ENCODE data around the gene GK. TPM values are rescaled to one million over a fixed set of nuclear protein-coding genes. Genes with fewer than 3 reads are reported as not detected.

GK gene
- total RNA-seq, 1 experiment from 2014 or later = 9.8 TPM

DNA sequence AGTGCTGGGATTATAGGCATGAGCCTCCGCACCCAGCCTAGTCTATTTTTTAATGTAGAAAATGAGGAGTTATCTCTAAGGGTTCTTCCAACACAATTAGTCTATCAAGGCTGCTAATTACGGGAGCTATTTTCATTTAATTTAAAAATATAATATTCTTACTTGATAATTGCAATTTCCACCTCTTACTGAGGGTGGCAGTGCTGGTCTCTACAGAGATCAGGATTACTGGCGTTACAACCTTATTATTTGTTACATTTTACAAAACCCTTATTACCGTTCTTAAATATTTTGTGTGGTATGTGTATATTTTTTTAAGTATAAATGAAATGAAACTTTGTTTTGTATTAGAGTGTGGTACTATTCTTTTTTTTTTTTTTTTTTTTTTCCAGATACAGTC is 17.6 kb upstream of the GK start:
- Histone ChIP-seq H3K18ac (ENCODE audit: insufficient read length, low read depth, low read length) (no peak overlapping the region), H2AK5ac (ENCODE audit: insufficient read length, low read length) (no peak overlapping the region), H4K91ac (ENCODE audit: insufficient read length, low read depth, low read length) (no peak overlapping the region), H3K14ac (ENCODE audit: insufficient read depth, low read length) (no peak overlapping the region), H3K56ac (ENCODE audit: insufficient read length, low read depth, low read length) (no peak overlapping the region), H3K23me2 (ENCODE audit: insufficient read length, low read depth, low read length, poor library complexity, severe bottlenecking) (no peaks in the 10 kb centered on the region), H4K20me1 (ENCODE audit: control insufficient read depth, insufficient read depth, insufficient read length) (no peaks in the 10 kb centered on the region), H3K27ac (ENCODE audit: insufficient read length, low read depth, low read length) (no peak overlapping the region), H2BK12ac (ENCODE audit: insufficient read length, low read depth, low read length) (no peak overlapping the region), H3K79me2 (ENCODE audit: insufficient read depth, low read length) (no peaks in the 10 kb centered on the region), H3K9ac (ENCODE audit: extremely low read depth, insufficient read length, low read length) (no peak overlapping the region), H3K27me3 (ENCODE audit: insufficient read depth, low read length) (no peaks in the 10 kb centered on the region), H4K8ac (replicated peaks; ENCODE audit: insufficient read length, low read depth, low read length) (no peak overlapping the region), H4K5ac (ENCODE audit: insufficient read length, low read depth, low read length) (no peak overlapping the region), H3K23ac (ENCODE audit: insufficient read length, low read depth, low read length) (no peak overlapping the region), H2BK15ac (ENCODE audit: low read depth, low read length) (no peak overlapping the region), H2BK5ac (ENCODE audit: insufficient read length, low read length) (no peak overlapping the region), H3K4me2 (ENCODE audit: insufficient read depth, insufficient read length, low read length) (no peak overlapping the region), H2AFZ (ENCODE audit: low read length) (no peak overlapping the region), H3K4me1 (ENCODE audit: insufficient read depth, low read length) (no peaks in the 10 kb centered on the region), H3K9me3 (ENCODE audit: control insufficient read depth, low read depth, low read length) (peaks cover 9% of the 10 kb centered on the region), H3K4ac (ENCODE audit: low read depth, low read length) (no peak overlapping the region), H2BK120ac (ENCODE audit: low read depth, low read length, poor library complexity, severe bottlenecking) (no peak overlapping the region), H3T11ph (ENCODE audit: low read length) (no peak overlapping the region), H2BK20ac (ENCODE audit: low read depth, low read length, poor library complexity, severe bottlenecking) (no peak overlapping the region), H3K79me1 (ENCODE audit: insufficient read depth, low read depth, low read length, poor library complexity, severe bottlenecking) (no peaks in the 10 kb centered on the region)
- WGBS (ENCODE audit: extremely low coverage, insufficient read length, low lambda C conversion rate) = no CpG with 5 or more reads among the region's 4 CpGs
- no peak overlapping the region for H3K4me3 Mint-ChIP-seq
- peaks cover 0 to 3% (median 0%) of the 10 kb centered on the region in 3 experiments; a peak in 4 of 7 replicates for H3K36me3 Mint-ChIP-seq (ENCODE audit: insufficient read depth in 1 of 3, low read depth in 3 of 3)
- no peak overlapping the region for H3K27ac Mint-ChIP-seq
- TF ChIP-seq, protein P1, sequence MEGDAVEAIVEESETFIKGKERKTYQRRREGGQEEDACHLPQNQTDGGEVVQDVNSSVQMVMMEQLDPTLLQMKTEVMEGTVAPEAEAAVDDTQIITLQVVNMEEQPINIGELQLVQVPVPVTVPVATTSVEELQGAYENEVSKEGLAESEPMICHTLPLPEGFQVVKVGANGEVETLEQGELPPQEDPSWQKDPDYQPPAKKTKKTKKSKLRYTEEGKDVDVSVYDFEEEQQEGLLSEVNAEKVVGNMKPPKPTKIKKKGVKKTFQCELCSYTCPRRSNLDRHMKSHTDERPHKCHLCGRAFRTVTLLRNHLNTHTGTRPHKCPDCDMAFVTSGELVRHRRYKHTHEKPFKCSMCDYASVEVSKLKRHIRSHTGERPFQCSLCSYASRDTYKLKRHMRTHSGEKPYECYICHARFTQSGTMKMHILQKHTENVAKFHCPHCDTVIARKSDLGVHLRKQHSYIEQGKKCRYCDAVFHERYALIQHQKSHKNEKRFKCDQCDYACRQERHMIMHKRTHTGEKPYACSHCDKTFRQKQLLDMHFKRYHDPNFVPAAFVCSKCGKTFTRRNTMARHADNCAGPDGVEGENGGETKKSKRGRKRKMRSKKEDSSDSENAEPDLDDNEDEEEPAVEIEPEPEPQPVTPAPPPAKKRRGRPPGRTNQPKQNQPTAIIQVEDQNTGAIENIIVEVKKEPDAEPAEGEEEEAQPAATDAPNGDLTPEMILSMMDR (conservative IDR thresholded peaks at IDR 0.05) = peak; percentile 72
- no peak for DNase-seq
- H3K27me3 Mint-ChIP-seq (ENCODE audit: low read depth) = no peaks in the 10 kb centered on the region
- no peaks in the 10 kb centered on the region for H3K4me1 Mint-ChIP-seq
- H3K9me3 Mint-ChIP-seq = peaks cover 25 to 46% of the 10 kb centered on the region in 2 experiments
